HepG2 (cell line): ENCODE measurements around the gene NT5C1A. TPM values are rescaled to one million over a fixed set of nuclear protein-coding genes. Genes with fewer than 3 reads are reported as not detected.

Experiments
- ATF3 ChIP-seq: sonication (generic); formaldehyde crosslinking; IDR thresholded peaks from 2 replicates; pipeline ENCODE4 v1.4.0; 2020; ENCODE audit warnings: missing genetic modification reagents
- FUBP1 ChIP-seq: sonication (generic); formaldehyde crosslinking; IDR thresholded peaks from 2 replicates; pipeline ENCODE4 v1.5.1; 2020; ENCODE audit warnings: missing genetic modification reagents, mild to moderate bottlenecking, borderline replicate concordance
- GABPB1 ChIP-seq: IDR thresholded peaks from 2 replicates; pipeline ENCODE4 v1.6.1; 2016; ENCODE audit warnings: mild to moderate bottlenecking, missing genetic modification reagents, moderate library complexity, missing compliant biosample characterization
- IRX3 ChIP-seq: sonication (generic); formaldehyde crosslinking; IDR thresholded peaks from 2 replicates; pipeline ENCODE4 v1.8.1; 2023; ENCODE audit warnings: mild to moderate bottlenecking, low read depth, missing genetic modification reagents, borderline replicate concordance
- KIAA2018 ChIP-seq: sonication (generic); formaldehyde crosslinking; IDR thresholded peaks from 2 replicates; pipeline ENCODE4 v1.5.0; 2020; ENCODE audit warnings: mild to moderate bottlenecking, missing genetic modification reagents, borderline replicate concordance
- PCBP1 ChIP-seq: fragments of 200-400 bp; formaldehyde crosslinking; IDR thresholded peaks from 2 replicates; pipeline ENCODE4 v1.6.1; 2017; ENCODE audit warnings: mild to moderate bottlenecking, low read depth, low read length, borderline replicate concordance
- ZFP41 ChIP-seq: sonication (generic); formaldehyde crosslinking; IDR thresholded peaks from 2 replicates; pipeline ENCODE4 v1.4.0; 2020; ENCODE audit warnings: mild to moderate bottlenecking, missing genetic modification reagents, borderline replicate concordance
- ZNF230 ChIP-seq: sonication (generic); formaldehyde crosslinking; IDR thresholded peaks from 2 replicates; pipeline ENCODE4 v1.4.0; 2020; ENCODE audit warnings: mild to moderate bottlenecking, missing genetic modification reagents
- ZNF263 ChIP-seq: sonication (generic); formaldehyde crosslinking; IDR thresholded peaks from 2 replicates; pipeline ENCODE4 v1.4.0; 2020; ENCODE audit warnings: missing genetic modification reagents
- ZNF350 ChIP-seq: sonication (generic); formaldehyde crosslinking; IDR thresholded peaks from 2 replicates; pipeline ENCODE4 v1.4.0; 2020; ENCODE audit warnings: mild to moderate bottlenecking, low read depth, missing genetic modification reagents, borderline replicate concordance
- ZNF644 ChIP-seq: IDR thresholded peaks from 2 replicates; pipeline ENCODE4 v1.6.1; 2016; ENCODE audit warnings: low read depth
- ZNF704 ChIP-seq: sonication (generic); formaldehyde crosslinking; IDR thresholded peaks from 2 replicates; pipeline ENCODE4 v1.8.1; 2023; ENCODE audit warnings: mild to moderate bottlenecking, inconsistent platforms, moderate library complexity, missing genetic modification reagents, borderline replicate concordance
- polyA plus RNA-seq, 8 experiments: library from polyadenylated mRNA; depleted of rRNA in 3 of 8; stranded (reverse) in 7 of 8; unstranded in 1 of 8; fragments of >200 nt; fragmentation: Illumina TruSeq in 4 of 8; extraction: Trizol in 4 of 8; gene quantifications; 2 replicates each; pipeline versions ENCODE4 v1.2.1 to v1.2.3, GENCODE V29; 2011 to 2016; ENCODE audit warnings: low read depth in 4 of 8, missing spikeins in 1 of 8, mixed read lengths in 1 of 8; ENCODE audit not compliant: insufficient read depth in 1 of 8
- total RNA-seq, 5 experiments: library from RNA; depleted of rRNA; stranded (reverse); fragments of >200 nt; fragmentation: Illumina TruSeq; extraction: Trizol; gene quantifications; 2 replicates each; pipeline ENCODE4 v1.2.3, GENCODE V29; 2016; ENCODE audit warnings: low read depth in 1 of 5

Gene NT5C1A
- total and polyA plus RNA-seq, 2 of the 13 experiments (the other 11 are each of a cell fraction or from before 2014, with no cell fraction given): not detected

GRCh38 chr1:39609618-39610331 is 62.1 kb downstream of the NT5C1A start (continued):
- TF ChIP-seq KIAA2018 (no peak), PCBP1 (0 out of 2 replicates have a peak, but pooled peaks have one; percentile 29), ZNF644 (CRISPR knock-in tag) (peak; percentile 42; the same call in 1 of the 2 replicates), ATF3 (CRISPR knock-in tag) (no peak), ZNF704 (no peak), ZNF350 (CRISPR knock-in tag) (peak; percentile 31; the same call in 1 of the 2 replicates), ZNF263 (peak; percentile 35; the same call in 1 of the 2 replicates), FUBP1 (no peak), ZNF230 (CRISPR knock-in tag) (no peak), IRX3 (CRISPR knock-in tag) (no peak), GABPB1 (CRISPR knock-in tag) (peak; percentile 65), ZFP41 (no peak)
